ENCODE results near the gene C2orf49.

Gene C2orf49

DNA sequence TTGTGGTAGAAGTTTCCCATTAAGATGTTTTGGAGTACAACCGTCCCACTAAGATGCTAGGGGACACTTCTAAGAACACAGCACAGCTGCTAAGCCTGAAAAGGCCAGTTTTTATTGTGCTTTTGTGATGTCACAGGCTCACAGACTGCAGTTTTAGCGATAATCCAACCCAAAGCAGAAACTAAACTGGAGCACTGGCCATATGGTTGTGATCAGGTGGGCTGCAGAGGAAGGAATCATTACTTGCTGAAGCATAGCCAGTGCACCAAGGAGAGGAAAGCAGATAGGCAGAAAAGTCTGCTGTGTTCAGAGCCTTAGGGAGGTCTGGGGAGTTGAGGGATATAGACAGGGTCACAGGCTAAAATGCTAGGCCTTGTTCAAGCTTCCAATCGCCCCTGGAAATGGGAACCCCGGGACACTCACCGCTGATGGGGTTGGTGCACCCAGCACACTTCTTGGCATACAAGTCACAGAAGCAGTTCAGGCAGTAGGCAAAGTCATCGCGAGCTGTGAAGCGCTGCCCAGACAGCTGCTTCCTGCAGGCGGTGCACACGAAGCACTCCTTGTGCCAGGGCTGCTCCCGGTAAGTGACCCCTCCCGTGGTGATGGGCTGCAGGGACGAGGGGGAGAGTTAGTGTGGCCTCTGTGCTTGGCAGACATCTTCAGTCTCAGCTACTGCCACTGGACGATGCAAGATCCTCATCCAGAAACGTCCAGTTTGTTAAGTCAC is 25.7 kb downstream of the C2orf49 start:
- no peak for DNase-seq

DNA sequence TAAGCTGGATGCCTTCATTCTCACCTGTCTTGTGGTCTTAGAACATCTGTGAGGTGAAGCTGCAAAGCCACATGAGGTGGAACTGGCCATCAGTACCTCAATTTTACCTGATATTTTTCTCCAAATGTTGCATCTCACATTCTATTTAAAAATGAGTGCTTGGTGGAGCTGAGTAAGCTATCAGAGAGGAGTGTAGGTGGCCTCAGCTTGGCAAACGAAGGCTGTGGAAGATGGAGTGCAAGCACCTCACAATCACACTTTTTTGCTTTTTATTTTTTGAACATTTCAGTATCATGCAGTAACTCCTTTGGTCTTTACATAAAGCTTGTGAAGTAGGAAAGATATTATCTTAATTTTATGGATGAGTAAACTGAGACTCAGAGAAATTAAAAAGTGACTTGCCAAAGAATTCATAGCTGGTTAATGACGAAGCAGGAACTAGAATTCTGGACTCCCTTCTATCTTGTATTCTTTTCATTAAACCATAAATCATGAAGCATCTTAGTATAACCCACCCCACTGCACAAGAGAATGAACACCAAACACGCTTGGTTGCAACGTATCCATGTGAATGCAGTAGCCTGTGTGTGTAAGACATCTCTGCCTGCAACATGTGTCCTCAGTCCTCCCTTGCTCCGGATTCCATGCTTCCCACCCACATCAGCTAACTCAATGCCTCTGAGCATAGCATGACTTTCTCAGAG is 27.2 kb downstream of the C2orf49 start:
- DNase-seq = no peak

DNA sequence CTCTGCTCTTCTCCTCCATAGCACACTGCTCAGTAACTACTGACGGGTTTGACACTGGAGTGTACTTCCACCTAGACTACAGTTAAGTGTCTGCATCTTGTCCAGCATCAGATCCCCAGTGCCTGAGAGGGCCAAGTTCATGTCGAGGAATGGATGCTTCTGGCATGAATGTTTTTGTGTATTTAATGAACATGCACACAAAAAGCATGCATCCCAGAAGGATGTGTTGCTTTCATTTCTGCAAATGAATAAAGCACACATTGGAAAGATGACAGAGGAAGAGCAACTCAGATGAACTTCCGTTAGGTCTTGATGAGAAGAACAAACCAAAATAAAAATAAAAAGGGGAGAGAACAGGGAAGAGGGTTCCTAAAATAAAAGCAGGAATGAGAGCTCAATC is 27.9 kb downstream of the C2orf49 start:
- DNase-seq = no peak

DNA sequence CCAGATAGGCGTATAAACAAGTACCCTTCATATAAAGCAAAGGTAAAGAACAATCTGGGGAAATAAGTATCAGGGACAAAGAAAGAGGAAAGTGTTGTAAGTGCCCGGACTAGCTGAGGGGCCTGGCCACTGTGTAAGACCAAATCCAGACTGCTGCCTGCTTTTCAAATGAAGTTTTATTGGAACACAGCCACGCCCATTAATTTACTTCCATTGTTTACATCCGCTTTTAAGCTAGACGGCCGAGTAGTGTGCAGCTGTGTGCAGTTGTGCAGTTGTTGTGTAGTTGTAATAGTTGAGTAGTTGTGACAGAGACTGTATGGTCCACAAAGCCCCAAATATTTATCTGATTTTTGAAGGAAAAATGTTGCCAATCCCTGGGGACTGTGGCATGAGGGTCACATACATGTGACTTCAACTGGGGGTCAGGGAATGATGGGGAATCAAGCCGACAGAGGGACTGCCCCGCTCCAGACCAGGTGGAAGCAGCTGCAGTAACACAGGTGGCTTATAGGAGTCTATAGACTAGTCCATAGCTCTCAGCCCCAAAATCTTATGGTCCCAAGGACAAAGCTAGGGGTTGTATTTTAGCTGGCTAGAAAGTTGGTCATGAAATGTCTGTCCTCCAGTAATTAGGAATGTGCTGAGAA is 31.5 kb downstream of the C2orf49 start:
- no peak for DNase-seq

DNA sequence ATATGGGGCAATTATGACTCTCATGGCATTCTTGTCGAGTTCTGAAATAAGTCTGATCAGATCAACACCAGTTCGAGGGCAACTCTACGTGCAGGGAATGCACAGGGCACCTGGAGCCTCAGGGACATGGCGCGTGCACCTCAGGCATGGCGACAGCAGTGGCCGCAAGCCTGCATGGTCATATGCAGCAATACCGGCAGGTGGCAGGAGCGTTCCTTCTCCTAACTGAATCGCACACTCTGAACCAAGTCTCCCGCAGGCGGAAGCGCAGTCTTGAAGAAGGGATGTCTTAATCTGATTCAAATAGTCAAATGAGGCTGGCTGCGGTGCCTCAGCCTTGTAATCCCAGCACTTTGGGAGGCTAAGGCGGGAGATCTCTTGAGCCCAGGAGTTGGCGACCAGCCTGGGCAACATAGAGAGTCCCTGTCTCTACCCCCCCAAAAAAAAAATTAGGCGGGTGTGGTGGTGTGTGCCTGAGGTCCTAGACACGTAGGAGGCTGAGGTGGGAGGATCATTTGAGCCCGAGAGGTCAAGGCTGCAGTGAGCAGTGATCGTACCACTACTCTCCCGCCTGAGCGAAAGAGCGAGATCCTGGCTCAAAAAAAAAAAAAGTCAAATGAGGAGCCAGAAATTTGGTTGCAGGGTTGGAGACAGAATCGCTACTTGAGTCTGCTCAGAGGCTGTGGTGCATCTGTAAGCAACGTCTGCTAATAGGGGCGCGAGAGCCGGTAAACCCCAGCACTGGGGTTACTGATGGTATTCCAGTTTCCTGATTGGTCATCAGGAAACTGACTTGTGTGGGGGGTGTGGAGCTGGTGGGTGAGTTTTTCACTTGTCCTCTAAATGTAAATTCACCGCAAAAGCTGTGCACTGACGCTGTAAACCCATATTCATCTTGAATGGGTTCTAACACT is 32.7 kb downstream of the C2orf49 start:
- peak; percentile 84 for DNase-seq

DNA sequence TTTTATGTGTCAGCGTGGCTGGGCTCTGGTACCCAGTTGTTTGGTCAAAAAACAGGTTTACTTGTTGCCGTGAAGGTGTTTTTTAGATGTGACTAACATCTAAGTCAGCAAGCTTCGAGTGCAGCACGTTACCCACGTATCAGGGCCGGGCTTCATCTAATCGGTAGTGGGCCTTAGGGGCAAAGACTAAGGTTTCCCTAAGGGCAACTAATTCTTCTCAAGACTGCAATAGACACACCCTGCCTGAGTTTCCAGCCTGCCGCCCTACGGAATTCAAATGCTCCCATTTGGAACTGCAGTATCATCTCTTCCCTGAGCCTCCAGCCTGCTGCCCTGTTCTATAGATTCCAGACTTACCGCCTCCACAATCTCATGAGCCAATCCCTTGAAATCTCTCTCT is 33.8 kb downstream of the C2orf49 start:
- no peak for DNase-seq

DNA sequence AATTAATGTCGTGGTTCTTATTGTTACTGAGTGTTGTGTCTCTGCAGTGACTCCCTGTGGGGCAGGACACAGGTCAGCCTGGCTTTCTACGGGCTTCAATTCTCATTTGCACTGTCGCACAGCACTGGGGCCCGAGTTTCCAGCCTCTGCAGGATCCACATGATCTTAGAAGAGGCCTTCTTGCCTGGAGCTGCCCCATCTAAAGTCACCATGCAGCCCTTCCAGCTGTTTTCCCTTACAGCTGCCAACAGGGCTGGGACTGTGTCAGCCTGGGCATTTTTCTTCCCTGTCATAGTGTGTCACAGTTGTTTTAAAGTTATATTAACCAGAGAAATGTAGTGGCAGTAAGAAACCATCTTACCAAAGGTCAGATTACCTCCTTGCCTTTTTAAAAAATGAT is 34.5 kb downstream of the C2orf49 start:
- no peak for DNase-seq

DNA sequence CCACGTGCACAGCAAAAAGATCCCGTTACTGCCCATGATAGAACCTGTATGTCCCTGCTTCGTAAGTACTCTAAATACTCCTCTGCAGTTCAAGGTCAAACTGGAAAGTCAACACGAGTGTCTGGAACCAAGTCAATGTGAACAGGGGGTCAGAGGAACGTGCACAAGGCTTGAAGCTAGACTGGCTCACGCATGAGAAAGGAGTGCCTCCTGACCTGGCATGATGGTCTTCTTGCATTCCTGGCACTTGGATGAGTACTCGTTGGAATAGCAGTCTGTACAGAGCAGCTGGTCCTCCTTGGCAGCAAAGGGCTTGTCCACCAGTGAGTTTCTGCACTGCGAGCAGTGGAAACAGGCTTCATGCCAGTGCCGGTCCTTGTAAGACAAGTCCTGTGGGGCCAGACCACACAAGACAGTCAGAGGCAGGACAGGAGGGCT is 36.0 kb downstream of the C2orf49 start:
- DNase-seq = no peak

DNA sequence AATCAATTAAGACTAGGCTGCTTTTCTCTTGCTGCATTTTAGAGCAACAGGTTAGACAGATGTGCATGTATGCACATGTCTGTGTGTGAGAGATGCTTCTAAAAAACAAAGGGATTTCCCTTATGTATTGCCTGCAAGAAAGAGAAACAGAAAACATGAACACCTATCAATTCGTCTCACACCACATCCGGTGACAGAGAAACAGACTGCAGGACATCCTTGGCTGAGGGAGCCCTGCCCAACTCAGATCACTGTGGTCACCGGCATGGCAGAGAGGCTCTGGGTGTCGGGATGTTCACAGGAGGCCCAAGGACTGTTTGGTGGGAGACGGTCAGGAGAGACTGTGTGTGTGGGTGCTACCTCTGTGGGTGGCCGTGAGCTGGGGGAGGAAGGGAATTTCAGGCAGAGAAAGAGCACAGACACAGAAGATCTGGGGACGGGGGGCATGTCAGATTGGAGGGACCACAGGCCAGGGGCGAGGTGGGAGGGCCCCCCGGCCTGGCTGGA is 36.6 kb downstream of the C2orf49 start:
- no peak for DNase-seq

DNA sequence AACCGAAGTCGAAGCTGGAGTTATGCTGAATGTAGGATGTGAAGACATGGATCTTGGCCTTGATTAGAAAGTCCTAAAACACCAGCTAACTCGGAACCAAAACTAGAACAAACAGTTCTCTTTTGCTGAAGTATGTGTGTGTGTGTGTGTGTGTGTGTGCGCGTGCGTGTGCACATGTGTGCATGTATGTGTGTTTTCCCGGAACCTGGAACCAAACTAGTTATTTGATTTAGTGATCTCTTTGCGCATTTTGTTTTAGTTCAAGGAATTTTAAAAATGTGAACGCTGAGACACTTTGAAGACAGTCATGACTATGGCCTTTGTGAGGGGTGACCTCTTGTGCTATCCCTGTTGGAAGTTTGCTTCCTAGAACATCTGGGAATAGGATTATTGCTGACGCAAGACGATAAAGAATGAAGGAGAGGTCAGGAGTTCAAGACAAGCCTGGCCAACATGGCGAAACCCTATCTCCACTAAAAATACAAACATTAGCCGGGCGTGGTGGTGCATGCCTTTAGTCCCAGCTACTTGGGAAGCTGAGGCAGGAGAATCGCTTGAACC is 37.7 kb downstream of the C2orf49 start:
- no peak for DNase-seq

DNA sequence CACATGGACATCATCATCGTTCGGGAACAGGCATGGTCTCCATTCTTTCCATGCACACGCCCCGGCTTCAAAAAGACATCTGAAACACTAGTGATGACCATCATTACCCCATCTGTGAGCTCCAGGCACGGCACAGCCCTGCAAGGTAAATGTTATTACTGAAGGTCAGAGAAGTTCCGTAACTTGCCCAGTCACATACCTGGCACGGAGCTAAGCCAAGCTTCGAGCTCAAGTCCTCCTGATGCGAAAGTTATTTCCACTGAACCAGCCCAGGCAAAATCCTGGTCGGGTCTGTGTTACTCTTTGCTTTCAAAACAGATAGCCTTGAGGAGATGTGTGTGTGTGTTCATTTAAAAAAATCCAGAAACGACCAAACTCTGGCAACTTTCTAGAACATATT is 38.7 kb downstream of the C2orf49 start:
- no peak for DNase-seq

DNA sequence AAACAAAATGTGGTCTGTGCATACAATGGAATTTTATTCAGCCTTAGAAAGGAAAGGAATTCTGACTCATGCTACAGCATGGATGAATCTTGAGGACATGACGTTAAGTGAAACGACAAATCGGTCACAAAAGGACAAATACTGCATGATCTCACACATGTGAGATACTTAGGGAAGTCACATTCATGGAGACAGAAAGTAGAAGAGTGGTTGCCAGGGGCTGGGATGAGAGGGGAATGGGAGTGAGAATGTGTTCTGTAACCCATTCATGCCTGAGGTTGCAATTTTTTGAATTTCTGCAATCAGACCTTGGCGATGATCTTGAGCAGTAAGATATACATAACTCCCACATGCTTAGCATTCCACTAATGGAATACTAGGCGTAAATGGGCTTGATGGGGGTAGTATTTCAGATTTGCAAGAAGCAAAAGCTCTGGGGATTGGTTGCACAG is 39.5 kb downstream of the C2orf49 start:
- DNase-seq = no peak

DNA sequence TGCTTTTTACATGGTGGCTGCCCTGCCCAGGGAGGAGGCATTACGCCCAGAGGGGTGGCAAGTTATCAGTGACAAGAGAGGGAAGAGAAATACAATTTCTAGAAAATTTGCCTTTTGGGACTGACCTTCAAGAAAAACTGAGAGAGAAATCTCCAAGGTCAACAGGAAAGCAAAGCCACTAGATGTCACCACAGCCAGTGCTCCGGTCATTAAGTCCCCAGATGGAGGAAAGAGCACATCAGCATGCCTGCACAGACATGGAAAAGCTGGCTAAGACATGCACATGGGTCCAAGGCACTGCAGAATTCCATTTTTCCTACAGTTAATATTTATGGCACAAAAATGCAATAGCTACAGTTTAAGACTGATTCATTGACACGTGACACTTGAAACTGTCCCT is 40.5 kb downstream of the C2orf49 start:
- no peak for DNase-seq

DNA sequence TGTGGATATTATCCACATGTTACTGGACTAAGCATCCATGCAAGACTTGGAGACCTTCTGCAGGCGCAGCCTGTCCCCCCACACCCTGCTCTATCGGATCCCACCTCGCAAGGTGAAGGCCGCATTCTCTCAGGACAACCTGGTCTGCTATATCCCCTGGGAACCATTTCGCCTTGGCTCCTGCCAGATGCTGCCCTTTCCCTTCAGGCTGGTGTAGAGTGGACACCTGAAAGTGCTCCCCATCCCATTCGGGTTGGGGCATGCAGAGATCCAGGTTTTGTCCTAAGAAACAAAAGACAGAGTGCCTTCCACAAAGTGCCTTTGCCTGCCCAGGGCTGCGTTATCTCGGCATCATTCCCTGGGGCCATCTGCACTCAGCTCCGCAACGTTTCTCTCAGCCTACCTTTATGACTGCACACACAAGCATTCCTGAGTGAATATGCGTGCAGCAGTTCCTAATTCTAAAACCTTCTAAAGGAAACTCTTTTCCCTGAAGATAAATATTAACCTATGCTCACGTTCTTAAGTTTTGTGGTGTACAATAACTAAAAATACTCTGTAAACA is 41.0 kb downstream of the C2orf49 start:
- DNase-seq = no peak

DNA sequence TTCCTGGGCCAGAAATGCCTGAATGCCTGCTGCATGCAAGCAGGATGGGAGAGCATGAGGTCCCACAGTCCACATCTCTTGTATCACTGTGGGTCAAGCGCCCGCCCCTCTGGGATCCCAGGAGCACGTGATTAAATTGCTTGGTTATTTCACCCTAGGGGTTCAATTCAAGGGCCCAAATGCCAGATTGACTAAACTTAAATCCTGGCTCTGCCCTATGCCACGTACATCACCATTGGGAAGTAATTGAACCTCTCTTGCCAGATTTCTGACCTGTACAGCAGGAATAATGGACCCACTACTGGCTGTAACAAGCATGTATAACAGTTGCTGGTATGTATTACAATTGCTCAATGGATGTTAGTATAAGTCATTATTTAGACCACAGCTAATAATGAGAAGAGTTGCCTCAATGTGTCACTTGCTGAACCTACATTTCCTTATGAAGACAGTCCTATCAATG is 41.6 kb downstream of the C2orf49 start:
- no peak for DNase-seq

DNA sequence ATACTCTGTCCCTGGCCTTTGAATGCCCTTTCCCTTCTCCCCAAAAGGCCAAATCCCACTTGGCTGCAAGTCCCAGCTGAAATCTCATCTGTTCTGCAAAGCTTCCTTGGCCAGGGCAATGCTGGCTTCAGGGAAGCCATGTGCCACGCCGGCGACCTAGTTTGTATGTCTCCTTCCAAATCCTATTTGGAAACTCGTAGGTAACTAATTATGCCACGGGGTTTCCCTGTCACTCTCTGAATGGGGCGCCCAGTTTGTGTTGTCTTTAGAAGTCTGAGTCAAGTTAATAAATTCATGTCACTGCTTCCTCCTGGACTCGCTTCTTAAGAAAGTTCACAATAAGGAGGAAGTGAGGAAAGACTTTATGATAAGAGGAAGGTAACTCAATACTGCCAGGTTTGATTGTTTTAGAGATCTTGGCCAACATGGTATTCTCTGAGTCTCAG is 42.4 kb downstream of the C2orf49 start:
- DNase-seq = no peak

DNA sequence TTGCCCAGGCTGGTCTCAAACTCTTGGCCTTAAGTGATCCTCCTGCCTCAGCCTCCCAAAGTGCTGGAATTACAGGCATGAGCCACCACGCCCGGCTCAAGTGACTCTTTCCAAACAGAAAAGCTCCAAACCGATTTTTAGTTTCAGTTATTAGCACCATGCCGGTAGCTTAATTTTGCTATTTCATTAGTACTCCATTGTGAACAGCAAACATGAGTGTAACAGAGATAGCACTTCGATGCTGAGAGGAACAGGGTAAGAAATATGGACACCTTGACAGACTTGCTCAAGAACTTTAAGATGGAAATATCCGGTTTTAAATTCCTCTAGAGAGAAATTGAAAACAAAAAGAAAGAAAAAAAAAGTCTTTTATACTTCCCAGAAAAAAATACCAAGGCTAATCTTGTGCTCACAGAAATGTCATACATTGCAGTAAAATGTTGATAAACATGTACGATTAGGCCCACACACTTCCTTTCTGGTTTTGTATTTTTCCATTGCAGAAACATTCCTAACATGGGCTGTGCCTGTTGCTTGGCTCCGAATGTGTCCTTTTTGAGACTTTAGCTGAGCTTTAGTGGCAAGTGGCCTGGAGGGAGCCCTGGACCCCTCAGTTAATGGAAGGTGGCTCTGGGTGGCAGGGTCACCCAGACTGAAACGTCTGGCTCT is 43.2 kb downstream of the C2orf49 start:
- no peak for DNase-seq

DNA sequence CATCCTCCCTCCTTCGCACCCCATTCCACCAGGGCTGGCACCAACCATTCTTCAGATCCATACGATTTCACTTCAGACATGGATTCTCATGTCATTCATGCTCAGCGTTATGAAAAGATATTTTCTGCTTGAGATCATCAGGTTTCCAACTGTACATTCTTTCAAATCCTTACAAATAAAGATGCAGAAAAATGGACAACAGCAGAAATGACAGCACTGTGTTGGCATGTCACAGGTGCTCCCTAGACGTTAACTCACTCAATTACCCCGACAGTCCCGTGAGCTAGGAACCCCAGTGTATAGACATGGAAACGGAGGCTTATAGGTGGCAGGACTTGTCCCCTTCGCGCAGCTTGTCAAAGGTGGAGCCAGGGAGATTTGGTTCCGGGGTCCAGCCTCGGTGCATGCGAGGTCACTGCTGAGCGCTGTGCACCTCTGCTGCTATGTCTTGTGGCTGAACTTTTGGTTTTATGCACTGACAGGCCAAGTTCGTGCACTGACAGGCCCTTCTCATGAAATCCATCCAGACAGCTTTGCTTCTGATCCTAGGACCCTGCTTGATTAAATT is 43.8 kb downstream of the C2orf49 start:
- no peak for DNase-seq

DNA sequence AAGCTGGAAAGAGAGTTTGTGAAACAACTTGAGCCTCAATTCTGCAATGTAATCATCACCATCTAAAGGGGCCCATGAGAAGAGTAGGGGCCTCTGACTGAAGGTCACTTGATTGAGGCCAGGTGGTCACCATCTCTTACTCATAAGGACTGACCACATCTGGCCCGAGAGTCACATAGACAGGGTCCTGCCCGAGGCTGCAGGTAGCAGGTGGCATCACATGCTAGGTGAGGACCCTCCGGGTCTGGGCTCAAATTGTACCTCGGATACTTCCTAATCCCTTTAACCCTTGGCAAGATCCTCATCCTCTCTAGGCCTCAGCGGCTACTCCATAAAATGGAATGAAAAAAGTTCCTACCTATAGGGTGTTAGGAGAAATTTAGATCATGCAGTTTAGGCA is 44.8 kb downstream of the C2orf49 start:
- no peak for DNase-seq

DNA sequence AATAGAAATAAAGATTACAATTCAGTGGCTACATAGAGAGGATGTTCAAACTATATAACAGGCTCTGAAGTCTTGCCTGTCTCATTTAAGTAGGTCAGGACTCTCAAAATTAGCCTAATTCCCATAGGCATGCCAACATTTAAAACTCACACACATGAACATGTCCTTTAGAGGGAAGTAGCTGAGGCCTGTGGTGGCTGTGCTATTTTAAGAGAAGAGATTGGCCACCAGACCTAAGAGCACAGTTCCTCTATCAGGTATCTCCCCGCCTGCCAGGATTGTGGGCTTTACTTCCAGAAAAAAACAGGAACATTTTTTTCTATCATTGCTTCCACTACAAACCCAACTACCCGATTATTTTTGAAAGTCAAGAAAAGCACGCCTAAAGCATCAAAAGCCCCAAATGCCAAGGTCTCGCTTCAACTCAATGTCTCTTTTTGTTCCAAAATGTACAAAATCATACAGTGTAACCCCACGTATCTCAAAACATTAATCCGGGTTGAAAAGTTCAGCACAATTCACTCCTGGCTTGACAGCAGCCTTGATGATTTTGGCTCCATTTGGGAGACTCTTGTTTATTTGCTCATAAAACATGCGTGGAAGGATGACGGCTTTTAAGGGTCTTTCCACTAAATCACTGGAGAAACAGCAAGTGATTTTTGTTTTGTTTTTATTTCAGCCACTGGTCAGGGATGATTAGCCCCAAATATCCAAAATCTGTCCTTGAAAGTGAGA is 46.3 kb downstream of the C2orf49 start:
- no peak for DNase-seq
